SK-N-SH (cell line): ENCODE results near the gene SDR9C7. TPM values are rescaled to one million over a fixed set of nuclear protein-coding genes. Genes with fewer than 3 reads are reported as not detected.

ENCODE experiments used
- CTCF ChIA-PET: fragments of 300-600, 350-600 bp; formaldehyde crosslinking; extraction: SDS; loops from one replicate; lab custom pipeline; 2021; lab: Yijun Ruan, JAX
- POLR2A ChIA-PET: fragments of 350-600 bp; sonication (Branson Sonifier 250); formaldehyde crosslinking; extraction: SDS; loops from one replicate; lab custom pipeline; 2020; ENCODE audit warnings: antibody characterized with exemption, inconsistent platforms; lab: Yijun Ruan, JAX
- DNase-seq: peaks from one replicate; pipeline ENCODE4 v3.0.0; 2012
- H2AFZ ChIP-seq: fragments of 200-600 bp; sonication (generic); 2 replicates; pipeline ENCODE4 v1.8.1; 2016; ENCODE audit warnings: antibody characterized with exemption, mild to moderate bottlenecking, low read depth
- H3F3A ChIP-seq: fragments of 200-600 bp; sonication (generic); replicated peaks from 2 replicates; pipeline ENCODE3; 2016; ENCODE audit warnings: antibody characterized with exemption, mild to moderate bottlenecking; ENCODE audit not compliant: insufficient read depth
- H3K27ac ChIP-seq, 2 experiments: fragments of 200-500 bp in 1 of 2; fragments of 200-600 bp in 1 of 2; sonication (Bioruptor generic) in 1 of 2; sonication (generic), shearing (Covaris generic) in 1 of 2; 2 replicates each; pipeline versions ENCODE4 v1.5.1 to v1.6.1; 2014 to 2016; ENCODE audit warnings: low read depth in 2 of 2, inconsistent platforms in 1 of 2, low read length in 1 of 2, mild to moderate bottlenecking in 1 of 2, mixed read lengths in 1 of 2
- H3K27me3 ChIP-seq: fragments of 200-600 bp; sonication (generic), shearing (Covaris generic); 2 replicates; pipeline ENCODE4 v1.6.1; 2016; ENCODE audit warnings: mixed run types; ENCODE audit not compliant: insufficient read depth
- H3K36me3 ChIP-seq, 2 experiments: fragments of 200-500 bp in 1 of 2; fragments of 200-600 bp in 1 of 2; sonication (Bioruptor generic) in 1 of 2; sonication (generic) in 1 of 2; replicated peaks in 1 of 2; 2 replicates each; pipeline versions ENCODE3 to v1.5.1; 2014 to 2016; ENCODE audit warnings: low read length in 1 of 2, mild to moderate bottlenecking in 1 of 2; ENCODE audit not compliant: insufficient read depth in 2 of 2, control insufficient read depth in 1 of 2
- H3K4me1 ChIP-seq, 2 experiments: fragments of 200-500 bp in 1 of 2; fragments of 200-600 bp in 1 of 2; sonication (Bioruptor generic) in 1 of 2; sonication (generic), shearing (Covaris generic) in 1 of 2; 2 replicates each; pipeline versions ENCODE4 v1.5.1 to v1.6.1; 2014 to 2016; ENCODE audit warnings: low read depth in 1 of 2, low read length in 1 of 2, mixed run types in 1 of 2; ENCODE audit not compliant: insufficient read depth in 2 of 2, control insufficient read depth in 1 of 2
- H3K4me2 ChIP-seq: fragments of 200-600 bp; sonication (generic), shearing (Covaris generic); 2 replicates; pipeline ENCODE4 v1.6.1; 2017; ENCODE audit warnings: mixed run types
- H3K4me3 ChIP-seq, 2 experiments: fragments of 200-500 bp in 1 of 2; fragments of 200-600 bp in 1 of 2; sonication (Bioruptor generic) in 1 of 2; sonication (generic), shearing (Covaris generic) in 1 of 2; 2 replicates each; pipeline versions ENCODE4 v1.5.1 to v1.8.1; 2014 to 2016; ENCODE audit warnings: low read depth in 2 of 2, inconsistent platforms in 1 of 2, low read length in 1 of 2, mild to moderate bottlenecking in 1 of 2, mixed read lengths in 1 of 2, moderate library complexity in 1 of 2
- H3K79me2 ChIP-seq: fragments of 200-600 bp; sonication (generic); 2 replicates; pipeline ENCODE4 v1.8.1; 2017; ENCODE audit warnings: mild to moderate bottlenecking; ENCODE audit not compliant: insufficient read depth
- H3K9ac ChIP-seq: fragments of 200-600 bp; sonication (generic); 2 replicates; pipeline ENCODE4 v1.6.1; 2017; ENCODE audit warnings: mixed run types
- H3K9me2 ChIP-seq: fragments of 200-600 bp; sonication (generic); 2 replicates; pipeline ENCODE4 v1.6.1; 2017; ENCODE audit warnings: mixed run types
- H3K9me3 ChIP-seq: fragments of 200-600 bp; sonication (generic); 2 replicates; pipeline ENCODE4 v1.6.1; 2017; ENCODE audit warnings: mixed run types, mild to moderate bottlenecking, moderate library complexity
- H4K20me1 ChIP-seq: fragments of 200-600 bp; sonication (generic); 2 replicates; pipeline ENCODE4 v1.6.1; 2017; ENCODE audit warnings: mild to moderate bottlenecking, mixed run types; ENCODE audit not compliant: insufficient read depth
- EP300 ChIP-seq, 2 experiments: IDR thresholded peaks; 2 replicates each; pipeline versions ENCODE4 v1.4.0 to v1.6.1; 2012; ENCODE audit warnings: borderline replicate concordance in 1 of 2, low read depth in 1 of 2, low read length in 1 of 2
- FOSL2 ChIP-seq: IDR thresholded peaks from 2 replicates; pipeline ENCODE4 v1.4.0; 2012; ENCODE audit warnings: low read depth, mild to moderate bottlenecking, moderate library complexity, borderline replicate concordance
- FOXM1 ChIP-seq: IDR thresholded peaks from 2 replicates; pipeline ENCODE4 v1.4.0; 2012; ENCODE audit warnings: low read depth, mild to moderate bottlenecking
- GABPA ChIP-seq: IDR thresholded peaks from 2 replicates; pipeline ENCODE4 v1.4.0; 2012; ENCODE audit warnings: low read depth, mild to moderate bottlenecking
- IRF3 ChIP-seq: fragments of 150-350 bp; IDR thresholded peaks from 2 replicates; pipeline ENCODE4 v1.6.1; 2016; ENCODE audit warnings: mild to moderate bottlenecking, low read depth, low read length
- JUND ChIP-seq: IDR thresholded peaks from 2 replicates; pipeline ENCODE4 v1.4.0; 2012
- MAX ChIP-seq: IDR thresholded peaks from 2 replicates; pipeline ENCODE4 v1.4.0; 2012; ENCODE audit warnings: low read depth
- NRF1 ChIP-seq: IDR thresholded peaks from 2 replicates; pipeline ENCODE4 v1.6.1; 2012; ENCODE audit warnings: low read depth, mild to moderate bottlenecking, low read length
- RFX5 ChIP-seq: IDR thresholded peaks from 2 replicates; pipeline ENCODE4 v1.6.1; 2012; ENCODE audit warnings: mild to moderate bottlenecking, improper control_type of control experiment, low read length
- RXRA ChIP-seq: IDR thresholded peaks from 2 replicates; pipeline ENCODE4 v1.4.0; 2012; ENCODE audit warnings: low read depth, mild to moderate bottlenecking, borderline replicate concordance
- SMC3 ChIP-seq: IDR thresholded peaks from 2 replicates; pipeline ENCODE4 v1.6.1; 2012; ENCODE audit warnings: low read depth, low read length, improper control_type of control experiment
- TAF1 ChIP-seq: IDR thresholded peaks from 2 replicates; pipeline ENCODE4 v1.6.1; 2012; ENCODE audit warnings: low read depth, mild to moderate bottlenecking, low read length, moderate library complexity, borderline replicate concordance
- USF2 ChIP-seq: fragments of 150-350 bp; IDR thresholded peaks from 2 replicates; pipeline ENCODE4 v1.6.1; 2017; ENCODE audit warnings: antibody characterized with exemption, low read length, low read depth, borderline replicate concordance
- WGBS: methylation state at CpG from one replicate; pipeline ENCODE4 v1.1.6; 2017; ENCODE audit warnings: low lambda C conversion rate; 5-methylcytosine and 5-hydroxymethylcytosine counted together
- polyA plus RNA-seq, 3 experiments: library from polyadenylated mRNA; depleted of rRNA; stranded (reverse); fragments of >200 nt; gene quantifications; 2 replicates each; pipeline ENCODE4 v1.2.3, GENCODE V29; 2012

The SDR9C7 gene
- polyA plus RNA-seq, 1 of the 3 experiments (the other 2 are of a cell fraction), result not detected

- WGBS, result 0% methylated on average over 3 of the region's 5 CpGs
- H3K4me2 ChIP-seq, result no peak overlapping the region
- no peak for DNase-seq
- no peak for TF ChIP-seq NRF1
- TF ChIP-seq TAF1, result no peak
- no peak for TF ChIP-seq EP300 (IDR thresholded peaks at IDR 0.05; ENCODE audit: borderline replicate concordance in 1 of 2, low read depth in 1 of 2, low read length in 1 of 2)
- TF ChIP-seq JUND, result no peak
- TF ChIP-seq GABPA, result no peak
- no peak for TF ChIP-seq FOSL2
- no peak for TF ChIP-seq SMC3
- no peak for TF ChIP-seq IRF3
- TF ChIP-seq RFX5, result no peak
- no peak for TF ChIP-seq RXRA
- no peak for TF ChIP-seq FOXM1
- TF ChIP-seq, all 33 proteins: peak for 0
- ChIA-PET POLR2A (interaction anchor here (0.7 kb wide), 1 partner anchor 90 kb away, joined by 3 read pairs; no protein-coding TSS in a partner anchor), CTCF (interaction anchor here (0.8 kb wide), 1 partner anchor 87 kb away, joined by 3 read pairs; no protein-coding TSS in a partner anchor)
- Histone ChIP-seq H2AFZ (no peak overlapping the region), H3K27ac (no peak overlapping the region), H3K27me3 (no peaks in the 10 kb centered on the region), H3K9ac (no peak overlapping the region), H4K20me1 (no peaks in the 10 kb centered on the region), H3K4me3 (no peak overlapping the region), H3K79me2 (no peaks in the 10 kb centered on the region), H3F3A (no peaks in the 10 kb centered on the region), H3K36me3 (no peaks in the 10 kb centered on the region), H3K9me3 (no peaks in the 10 kb centered on the region), H3K9me2 (no peaks in the 10 kb centered on the region), H3K4me1 (no peaks in the 10 kb centered on the region)
Measured at GRCh38 chr12:56900583-56900982, 33.6 kb downstream of the SDR9C7 start.

GRCh38 chr12:56898938-56899337, 35.3 kb downstream of the SDR9C7 start:
- Histone ChIP-seq H3K9me2 (no peaks in the 10 kb centered on the region), H2AFZ (no peak overlapping the region), H3K4me3 (no peak overlapping the region), H3K27me3 (no peaks in the 10 kb centered on the region), H3K4me1 (no peaks in the 10 kb centered on the region), H3K36me3 (no peaks in the 10 kb centered on the region), H3K79me2 (no peaks in the 10 kb centered on the region), H3K9me3 (no peaks in the 10 kb centered on the region), H3F3A (no peaks in the 10 kb centered on the region), H3K9ac (no peak overlapping the region), H4K20me1 (no peaks in the 10 kb centered on the region), H3K27ac (no peak overlapping the region), H3K4me2 (no peak overlapping the region)
- TF ChIP-seq MAX, result no peak
- no peak for TF ChIP-seq USF2
- no peak for TF ChIP-seq FOSL2
- CTCF ChIA-PET, result no interaction called here
- no peak for DNase-seq
- POLR2A ChIA-PET, result no interaction called here
- 5% methylated on average over 1 of the region's 1 CpG for WGBS
